Thymus (tissue), 11 donors: ENCODE data around the gene SPATS2. TPM values are rescaled to one million over a fixed set of nuclear protein-coding genes. Genes with fewer than 3 reads are reported as not detected.

Source experiments
- DNase-seq, 9 donors: peaks; one replicate each; pipeline ENCODE4 v3.0.0-alpha.2; 2013; ENCODE audit warnings: low spot score in 9 of 9, low read depth in 6 of 9, missing footprints in 1 of 9
- H3K27ac ChIP-seq, 2 donors: one replicate each; pipeline ENCODE4 v1.5.1; 2013; ENCODE audit warnings: control low read depth in 1 of 2, low read depth in 1 of 2, low read length in 1 of 2, mild to moderate bottlenecking in 1 of 2, moderate library complexity in 1 of 2
- H3K27me3 ChIP-seq, 2 donors: one replicate each; pipeline ENCODE4 v1.5.1; 2013; ENCODE audit warnings: low read length in 1 of 2; ENCODE audit not compliant: control insufficient read depth in 2 of 2, insufficient read depth in 1 of 2
- H3K36me3 ChIP-seq, 2 donors: one replicate each; pipeline ENCODE4 v1.5.1; 2013; ENCODE audit warnings: low read length in 1 of 2, mild to moderate bottlenecking in 1 of 2, moderate library complexity in 1 of 2; ENCODE audit not compliant: control insufficient read depth in 2 of 2, insufficient read depth in 2 of 2
- H3K4me1 ChIP-seq, 2 donors: one replicate each; pipeline ENCODE4 v1.5.1; 2013; ENCODE audit warnings: low read length in 2 of 2; ENCODE audit not compliant: control insufficient read depth in 2 of 2, insufficient read depth in 2 of 2
- H3K4me3 ChIP-seq, 2 donors: one replicate each; pipeline ENCODE4 v1.5.1; 2013; ENCODE audit warnings: low read length in 2 of 2, control low read depth in 1 of 2, mild to moderate bottlenecking in 1 of 2
- H3K9me3 ChIP-seq, 2 donors: one replicate each; pipeline ENCODE4 v1.5.1; 2013; ENCODE audit warnings: low read length in 1 of 2, mild to moderate bottlenecking in 1 of 2; ENCODE audit not compliant: control insufficient read depth in 2 of 2, insufficient read depth in 1 of 2
- WGBS: extraction: QIAGEN DNeasy Blood & Tissue Kit; methylation state at CpG from one replicate; pipeline ENCODE4 v1.1.7; 2013; 5-methylcytosine and 5-hydroxymethylcytosine counted together
- polyA plus RNA-seq: library from polyadenylated mRNA; stranded (reverse); fragments of 200-250 nt; gene quantifications from one replicate; pipeline ENCODE4 v1.2.3, GENCODE V29; 2013
- total RNA-seq: library from RNA; stranded (reverse); fragments of 120-200 nt; gene quantifications from one replicate; pipeline ENCODE4 v1.2.4, GENCODE V29; 2013
- donor health status: healthy.

The SPATS2 gene
- total and polyA plus RNA-seq, 2 donors = 14.2 to 15.3 TPM

GRCh38 chr12:49558526-49558925 lies 191.3 kb downstream of the SPATS2 start:
- Histone ChIP-seq H3K4me3 (no peak overlapping the region), H3K27me3 (no peaks in the 10 kb centered on the region), H3K9me3 (peaks cover 0 to 3% of the 10 kb centered on the region in 2 donors), H3K4me1 (no peaks in the 10 kb centered on the region), H3K27ac (no peak overlapping the region), H3K36me3 (peaks cover 71 to 75% of the 10 kb centered on the region in 2 donors)
- WGBS = 90% methylated on average over 13 of the region's 13 CpGs
- no peak for DNase-seq

GRCh38 chr12:49559011-49559675 lies 191.9 kb downstream of the SPATS2 start:
- H3K4me1 ChIP-seq = peaks cover 0 to under 1% of the 10 kb centered on the region in 2 donors
- peaks cover 77 to 81% of the 10 kb centered on the region in 2 donors for H3K36me3 ChIP-seq
- no peak overlapping the region for H3K4me3 ChIP-seq
- H3K9me3 ChIP-seq = peaks cover 0 to 3% of the 10 kb centered on the region in 2 donors
- H3K27ac ChIP-seq = no peak overlapping the region
- no peaks in the 10 kb centered on the region for H3K27me3 ChIP-seq
- 98% methylated on average over 17 of the region's 17 CpGs for WGBS
- no peak for DNase-seq

GRCh38 chr12:49560695-49561094 lies 193.4 kb downstream of the SPATS2 start:
- Histone ChIP-seq H3K4me3 (no peak overlapping the region), H3K4me1 (peaks cover 0 to 13% of the 10 kb centered on the region in 2 donors), H3K27ac (no peak overlapping the region), H3K36me3 (peaks cover 89 to 94% of the 10 kb centered on the region in 2 donors), H3K9me3 (peaks cover 0 to 3% of the 10 kb centered on the region in 2 donors), H3K27me3 (no peaks in the 10 kb centered on the region)
- DNase-seq = no peak
- 97% methylated on average over 7 of the region's 7 CpGs for WGBS

- no peak for DNase-seq
- Histone ChIP-seq H3K4me1 (peaks cover 6 to 20% of the 10 kb centered on the region in 2 donors), H3K4me3 (no peak overlapping the region), H3K36me3 (peaks cover 74 to 83% of the 10 kb centered on the region in 2 donors), H3K27ac (no peak overlapping the region), H3K9me3 (peaks cover 0 to 3% of the 10 kb centered on the region in 2 donors), H3K27me3 (no peaks in the 10 kb centered on the region)
- WGBS = 95% methylated on average over 6 of the region's 6 CpGs
These were observed 195.0 kb downstream of the SPATS2 start for GRCh38 chr12:49562233-49562632.

- Histone ChIP-seq H3K4me1 (peaks cover 7 to 23% of the 10 kb centered on the region in 2 donors), H3K36me3 (peaks cover 68 to 78% of the 10 kb centered on the region in 2 donors), H3K27me3 (no peaks in the 10 kb centered on the region), H3K9me3 (peaks cover 0 to 3% of the 10 kb centered on the region in 2 donors), H3K4me3 (no peak overlapping the region), H3K27ac (no peak overlapping the region)
- no peak for DNase-seq
- WGBS = 97% methylated on average over 6 of the region's 6 CpGs
These were observed 195.6 kb downstream of the SPATS2 start for GRCh38 chr12:49562831-49563230.

GRCh38 chr12:49563951-49564685 lies 196.9 kb downstream of the SPATS2 start:
- no peak for DNase-seq
- WGBS = 96% methylated on average over 14 of the region's 14 CpGs
- Histone ChIP-seq H3K27me3 (no peaks in the 10 kb centered on the region), H3K36me3 (peaks cover 57 to 67% of the 10 kb centered on the region in 2 donors), H3K9me3 (peaks cover 0 to 7% of the 10 kb centered on the region in 2 donors), H3K4me1 (peaks cover 12 to 29% of the 10 kb centered on the region in 2 donors), H3K27ac (no peak overlapping the region), H3K4me3 (no peak overlapping the region)

GRCh38 chr12:49564686-49565405 lies 197.6 kb downstream of the SPATS2 start:
- no peak overlapping the region for H3K4me3 ChIP-seq
- H3K4me1 ChIP-seq = peaks cover 12 to 32% of the 10 kb centered on the region in 2 donors
- no peak for DNase-seq
- H3K27me3 ChIP-seq = no peaks in the 10 kb centered on the region
- no peak overlapping the region for H3K27ac ChIP-seq
- H3K36me3 ChIP-seq = peaks cover 50 to 60% of the 10 kb centered on the region in 2 donors
- 42% methylated on average over 8 of the region's 8 CpGs for WGBS
- peaks cover 0 to 4% of the 10 kb centered on the region in 2 donors for H3K9me3 ChIP-seq

GRCh38 chr12:49565406-49566265 lies 198.4 kb downstream of the SPATS2 start:
- Histone ChIP-seq H3K27me3 (no peaks in the 10 kb centered on the region), H3K9me3 (peaks cover 0 to 4% of the 10 kb centered on the region in 2 donors), H3K4me3 (no peak overlapping the region), H3K27ac (no peak overlapping the region), H3K4me1 (peaks cover 12 to 32% of the 10 kb centered on the region in 2 donors), H3K36me3 (peaks cover 42 to 52% of the 10 kb centered on the region in 2 donors)
- no peak for DNase-seq
- 97% methylated on average over 12 of the region's 12 CpGs for WGBS
